Caco-2 (cell line): ENCODE measurements around the gene PJVK. TPM values are rescaled to one million over a fixed set of nuclear protein-coding genes. Genes with fewer than 3 reads are reported as not detected.

Experiments used
- BruUV-seq: library from RNA; stranded (reverse); fragments of 400-500 nt; replicated peaks from 2 replicates; lab custom pipeline; 2021; lab: Mats Ljungman, UMichigan
- CTCF ChIA-PET: fragments of 300-600 bp; sonication (Branson Sonifier 250); formaldehyde crosslinking; loops from one replicate; lab custom pipeline; 2022; ENCODE audit warnings: antibody characterized with exemption; lab: Charles Lee
- POLR2A ChIA-PET: fragments of 300-600 bp; sonication (Branson Sonifier 250); formaldehyde crosslinking; loops from one replicate; lab custom pipeline; 2022; ENCODE audit warnings: antibody characterized with exemption; lab: Charles Lee
- DNase-seq, 2 experiments: peaks; one replicate each; pipeline versions ENCODE4 v3.0.0 to v3.0.0-alpha.2; 2020 to 2022
- H3K27me3 ChIP-seq: replicated peaks from 2 replicates; pipeline ENCODE4 v1.6.0; 2011; ENCODE audit warnings: low read length; ENCODE audit not compliant: control insufficient read depth, insufficient read depth
- H3K36me3 ChIP-seq: 2 replicates; pipeline ENCODE4 v1.5.1; 2011; ENCODE audit warnings: low read length; ENCODE audit not compliant: control insufficient read depth, insufficient read depth
- H3K4me1 ChIP-seq: fragments of 250-450 bp; sonication (Bioruptor Pico); 2 replicates; pipeline ENCODE4 v1.5.1; 2020; ENCODE audit warnings: mild to moderate bottlenecking
- H3K4me3 ChIP-seq: 2 replicates; pipeline ENCODE4 v1.5.1; 2011; ENCODE audit warnings: low read depth, mild to moderate bottlenecking, control low read depth, low read length
- H3K9me3 ChIP-seq: fragments of 250-450 bp; sonication (Bioruptor Pico); 2 replicates; pipeline ENCODE4 v1.5.1; 2020; ENCODE audit warnings: mild to moderate bottlenecking, moderate library complexity
- H3K27ac Mint-ChIP-seq: one replicate; pipeline ENCODE4 v1.8.0; 2022; ENCODE audit warnings: mixed read lengths; ENCODE audit not compliant: unreplicated experiment
- H3K27me3 Mint-ChIP-seq: one replicate; pipeline ENCODE4 v1.8.0; 2022; ENCODE audit warnings: mixed read lengths; ENCODE audit not compliant: insufficient read depth, unreplicated experiment
- H3K36me3 Mint-ChIP-seq: one replicate; pipeline ENCODE4 v1.8.0; 2022; ENCODE audit warnings: mild to moderate bottlenecking, mixed read lengths; ENCODE audit not compliant: insufficient read depth, unreplicated experiment
- H3K4me1 Mint-ChIP-seq: one replicate; pipeline ENCODE4 v1.8.0; 2022; ENCODE audit warnings: low read depth, mixed read lengths; ENCODE audit not compliant: unreplicated experiment
- H3K4me3 Mint-ChIP-seq: one replicate; pipeline ENCODE4 v1.8.0; 2022; ENCODE audit warnings: mild to moderate bottlenecking, moderate library complexity, mixed read lengths; ENCODE audit not compliant: unreplicated experiment
- H3K9me3 Mint-ChIP-seq: one replicate; pipeline ENCODE4 v1.8.0; 2022; ENCODE audit warnings: mixed read lengths; ENCODE audit not compliant: unreplicated experiment
- CTCF ChIP-seq, 2 experiments: fragments of 200-600 bp in 1 of 2; IDR thresholded peaks; 1 replicate in 1 of 2; 2 replicates in 1 of 2; pipeline versions ENCODE4 v1.5.1 to v1.8.0; 2011 to 2022; ENCODE audit warnings: antibody characterized with exemption in 1 of 2, control low read depth in 1 of 2, inconsistent platforms in 1 of 2, low read depth in 1 of 2, low read length in 1 of 2, mild to moderate bottlenecking in 1 of 2, moderate library complexity in 1 of 2; ENCODE audit not compliant: insufficient read depth in 1 of 2, severe bottlenecking in 1 of 2, unreplicated experiment in 1 of 2
- intact Hi-C: fragments of 100-400 bp; cut with micrococcal nuclease; formaldehyde crosslinking; loops from one replicate; pipeline ENCODE4 v1.10.0; 2022; ENCODE audit not compliant: unreplicated experiment
- total RNA-seq: library from RNA; stranded (reverse); gene quantifications from 2 replicates; pipeline ENCODE4 v1.2.3, GENCODE V29; 2022

PJVK gene
- total RNA-seq, 1 experiment from 2014 or later: 2.9 TPM

GRCh38 chr2:178429336-178429735 is 21.8 kb upstream of the PJVK start:
- no peaks in the 10 kb centered on the region; the same call in 1 of the 2 replicates for H3K36me3 ChIP-seq
- POLR2A ChIA-PET: no interaction called here
- no peaks in the 10 kb centered on the region for H3K4me1 ChIP-seq
- no peaks in the 10 kb centered on the region for H3K27me3 ChIP-seq
- Mint-ChIP-seq H3K27ac (no peak overlapping the region), H3K4me1 (no peaks in the 10 kb centered on the region), H3K36me3 (peaks cover 26% of the 10 kb centered on the region), H3K27me3 (no peaks in the 10 kb centered on the region), H3K4me3 (no peak overlapping the region), H3K9me3 (no peaks in the 10 kb centered on the region)
- H3K9me3 ChIP-seq: no peaks in the 10 kb centered on the region
- intact Hi-C loops: no loop called here
- H3K4me3 ChIP-seq: no peak overlapping the region
- DNase-seq: no peak
- BruUV-seq: no TSS peak
- TF ChIP-seq CTCF (IDR thresholded peaks at IDR 0.05; ENCODE audit: insufficient read depth in 1 of 2, low read depth in 1 of 2, low read length in 1 of 2, severe bottlenecking in 1 of 2, unreplicated experiment in 1 of 2): no peak
- CTCF ChIA-PET: interaction anchor here (1.6 kb wide), 1 partner anchor 10 kb away, joined by 3 read pairs; no protein-coding TSS in a partner anchor

GRCh38 chr2:178436662-178437061 is 14.5 kb upstream of the PJVK start:
- Mint-ChIP-seq H3K4me3 (no peak overlapping the region), H3K36me3 (peaks cover 60% of the 10 kb centered on the region), H3K9me3 (no peaks in the 10 kb centered on the region), H3K27ac (no peak overlapping the region), H3K27me3 (no peaks in the 10 kb centered on the region), H3K4me1 (peaks cover 4% of the 10 kb centered on the region)
- no peak for TF ChIP-seq CTCF (IDR thresholded peaks at IDR 0.05; ENCODE audit: insufficient read depth in 1 of 2, low read depth in 1 of 2, low read length in 1 of 2, severe bottlenecking in 1 of 2, unreplicated experiment in 1 of 2)
- intact Hi-C loops: no loop called here
- Histone ChIP-seq H3K36me3 (peaks cover 1% of the 10 kb centered on the region; the same call in 1 of the 2 replicates), H3K9me3 (no peaks in the 10 kb centered on the region), H3K4me1 (no peaks in the 10 kb centered on the region), H3K27me3 (no peaks in the 10 kb centered on the region), H3K4me3 (no peak overlapping the region)
- no TSS peak for BruUV-seq
- DNase-seq: no peak
- ChIA-PET POLR2A (no interaction called here), CTCF (no interaction called here)

- Mint-ChIP-seq H3K27me3 (no peaks in the 10 kb centered on the region), H3K36me3 (peaks cover 67% of the 10 kb centered on the region), H3K4me3 (no peak overlapping the region), H3K4me1 (peaks cover 4% of the 10 kb centered on the region), H3K27ac (no peak overlapping the region), H3K9me3 (no peaks in the 10 kb centered on the region)
- ChIA-PET CTCF (interaction anchor here (0.6 kb wide), 1 partner anchor 29 kb away, joined by 4 read pairs; no protein-coding TSS in a partner anchor), POLR2A (no interaction called here)
- H3K4me3 ChIP-seq: no peak overlapping the region
- no peak for DNase-seq
- no peaks in the 10 kb centered on the region for H3K4me1 ChIP-seq
- H3K9me3 ChIP-seq: no peaks in the 10 kb centered on the region
- no peak for TF ChIP-seq CTCF (IDR thresholded peaks at IDR 0.05; ENCODE audit: insufficient read depth in 1 of 2, low read depth in 1 of 2, low read length in 1 of 2, severe bottlenecking in 1 of 2, unreplicated experiment in 1 of 2)
- intact Hi-C loops: no loop called here
- no peaks in the 10 kb centered on the region for H3K36me3 ChIP-seq
- BruUV-seq: no TSS peak
- no peaks in the 10 kb centered on the region for H3K27me3 ChIP-seq
Observed at GRCh38 chr2:178441426-178441825, 9.8 kb upstream of the PJVK start.
